ENCODE measurements around the gene COMMD7. TPM values are rescaled to one million over a fixed set of nuclear protein-coding genes. Genes with fewer than 3 reads are reported as not detected.
"Not testable (repeated sequence)": the region's sequence is repeated elsewhere in the genome, so short reads cannot be mapped to it uniquely, and the experiment has no call there.

The COMMD7 gene
- total and polyA plus RNA-seq, 7 donors: 15.9 to 55.4 (median 41.0) TPM

DNA sequence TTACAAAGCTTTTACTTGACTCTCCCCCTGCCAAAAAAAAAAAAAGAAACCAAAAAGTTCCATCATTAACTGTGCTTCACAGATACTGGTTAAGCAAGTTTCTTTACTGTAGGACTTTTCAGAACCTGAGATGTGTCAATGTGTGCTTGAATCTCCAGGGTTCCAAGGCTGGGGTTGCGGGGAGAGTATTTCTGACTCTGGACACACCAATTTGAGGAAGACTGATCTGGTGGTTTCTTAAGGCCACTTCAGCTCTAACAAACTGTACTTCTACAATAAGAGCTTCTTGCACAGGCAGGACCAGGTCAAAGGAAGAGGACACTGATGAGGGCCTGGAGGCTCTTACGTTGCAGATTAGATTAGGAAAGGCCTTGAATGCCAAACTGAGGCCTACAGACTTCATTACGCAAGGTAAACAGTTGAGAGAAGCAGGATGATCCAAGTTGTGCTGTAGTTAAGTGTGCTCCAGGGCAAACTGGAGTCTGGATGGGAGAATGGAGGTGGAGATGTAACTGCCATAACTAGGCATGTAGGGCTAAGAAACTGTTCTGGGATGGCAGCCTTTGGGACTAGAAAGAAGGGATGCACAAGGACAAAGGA, 24.4 kb downstream of the COMMD7 start:
- Histone ChIP-seq H3K9me3 (no peaks in the 10 kb centered on the region), H3K4me1 (no peaks in the 10 kb centered on the region), H3K27me3 (ENCODE audit: insufficient read depth in 3 of 3, low read length in 2 of 3) (no peaks in the 10 kb centered on the region), H3K27ac (no peak overlapping the region), H3K4me3 (no peak overlapping the region), H3K36me3 (ENCODE audit: insufficient read depth in 1 of 2, low read depth in 1 of 2) (peaks cover 0 to 41% of the 10 kb centered on the region in 2 donors)
- no peak for DNase-seq
- intact Hi-C loops (cut with DNase I): no loop called here
- no peak for ATAC-seq
- 65 to 87% (median 86%) methylated on average over 3 of the region's 3 CpGs for WGBS, 3 donors
- TF ChIP-seq, protein P1, sequence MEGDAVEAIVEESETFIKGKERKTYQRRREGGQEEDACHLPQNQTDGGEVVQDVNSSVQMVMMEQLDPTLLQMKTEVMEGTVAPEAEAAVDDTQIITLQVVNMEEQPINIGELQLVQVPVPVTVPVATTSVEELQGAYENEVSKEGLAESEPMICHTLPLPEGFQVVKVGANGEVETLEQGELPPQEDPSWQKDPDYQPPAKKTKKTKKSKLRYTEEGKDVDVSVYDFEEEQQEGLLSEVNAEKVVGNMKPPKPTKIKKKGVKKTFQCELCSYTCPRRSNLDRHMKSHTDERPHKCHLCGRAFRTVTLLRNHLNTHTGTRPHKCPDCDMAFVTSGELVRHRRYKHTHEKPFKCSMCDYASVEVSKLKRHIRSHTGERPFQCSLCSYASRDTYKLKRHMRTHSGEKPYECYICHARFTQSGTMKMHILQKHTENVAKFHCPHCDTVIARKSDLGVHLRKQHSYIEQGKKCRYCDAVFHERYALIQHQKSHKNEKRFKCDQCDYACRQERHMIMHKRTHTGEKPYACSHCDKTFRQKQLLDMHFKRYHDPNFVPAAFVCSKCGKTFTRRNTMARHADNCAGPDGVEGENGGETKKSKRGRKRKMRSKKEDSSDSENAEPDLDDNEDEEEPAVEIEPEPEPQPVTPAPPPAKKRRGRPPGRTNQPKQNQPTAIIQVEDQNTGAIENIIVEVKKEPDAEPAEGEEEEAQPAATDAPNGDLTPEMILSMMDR (IDR thresholded peaks at IDR 0.05): no peak

DNA sequence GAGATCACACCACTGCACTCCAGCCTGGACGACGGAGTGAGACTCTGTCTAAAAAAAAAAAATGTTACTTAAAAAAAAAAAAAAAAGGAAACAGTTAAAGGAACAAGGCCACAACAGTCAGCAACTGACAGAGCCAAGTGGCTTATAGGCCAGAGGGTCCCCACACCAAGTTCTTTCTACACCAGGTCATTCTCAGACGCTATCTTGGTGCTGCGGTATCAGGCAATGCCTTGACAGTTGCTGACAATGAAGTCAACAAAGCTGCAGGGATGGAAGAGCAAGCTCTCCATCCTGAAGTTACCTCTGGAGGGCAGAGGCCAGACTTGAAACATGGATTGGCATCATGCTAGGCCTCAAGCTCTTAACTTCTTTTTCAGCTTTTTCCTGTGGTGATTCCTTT, 31.9 kb downstream of the COMMD7 start:
- ATAC-seq (no peak), DNase-seq (no peak)
- Histone ChIP-seq H3K27me3 (ENCODE audit: insufficient read depth in 3 of 3, low read length in 2 of 3) (no peaks in the 10 kb centered on the region), H3K4me3 (no peak overlapping the region), H3K27ac (no peak overlapping the region), H3K9me3 (no peaks in the 10 kb centered on the region), H3K4me1 (no peaks in the 10 kb centered on the region), H3K36me3 (ENCODE audit: insufficient read depth in 1 of 2, low read depth in 1 of 2) (peaks cover 3 to 13% of the 10 kb centered on the region in 2 donors)
- 77 to 89% (median 85%) methylated on average over 4 of the region's 4 CpGs for WGBS, 3 donors
- TF ChIP-seq, protein P1 (IDR thresholded peaks at IDR 0.05): no peak
- intact Hi-C loops (cut with DNase I): no loop called here

DNA sequence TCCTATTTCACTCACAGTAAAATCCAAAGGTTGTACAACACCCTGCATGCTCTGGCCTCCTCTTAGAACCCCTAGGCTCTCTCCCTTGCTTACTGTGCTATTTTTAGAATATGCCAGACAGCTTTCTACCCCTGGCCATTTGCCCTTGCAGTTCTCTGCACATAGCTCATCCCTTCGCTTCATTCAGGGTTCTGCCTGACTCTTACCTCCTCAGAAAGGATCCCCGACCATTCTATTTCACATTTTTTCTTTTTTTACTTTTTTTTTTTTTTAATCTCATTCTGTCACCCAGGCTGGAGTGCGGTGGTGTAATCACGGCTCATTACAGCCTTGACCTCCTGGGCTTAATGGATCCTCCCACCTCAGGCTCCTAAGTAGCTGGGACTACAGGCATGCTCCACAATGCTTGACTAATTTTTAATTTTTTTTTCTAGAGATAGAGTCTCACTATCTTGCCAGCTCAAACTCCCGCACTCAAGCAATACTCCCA, 33.6 kb downstream of the COMMD7 start:
- peak; percentile 41 to 94 (median 68) for ATAC-seq
- H3K4me3 ChIP-seq: no peak overlapping the region
- no peaks in the 10 kb centered on the region for H3K27me3 ChIP-seq (ENCODE audit: insufficient read depth in 3 of 3, low read length in 2 of 3)
- no peaks in the 10 kb centered on the region for H3K4me1 ChIP-seq
- 48 to 77% (median 69%) methylated on average over 5 of the region's 5 CpGs for WGBS, 3 donors
- H3K27ac ChIP-seq: peak overlapping the region; percentile 41
- peaks cover 3 to 26% of the 10 kb centered on the region in 2 donors for H3K36me3 ChIP-seq (ENCODE audit: insufficient read depth in 1 of 2, low read depth in 1 of 2)
- no peaks in the 10 kb centered on the region for H3K9me3 ChIP-seq
- no peak for DNase-seq
- intact Hi-C loops (cut with DNase I): no loop called here
- TF ChIP-seq, protein P1 (IDR thresholded peaks at IDR 0.05): no peak

DNA sequence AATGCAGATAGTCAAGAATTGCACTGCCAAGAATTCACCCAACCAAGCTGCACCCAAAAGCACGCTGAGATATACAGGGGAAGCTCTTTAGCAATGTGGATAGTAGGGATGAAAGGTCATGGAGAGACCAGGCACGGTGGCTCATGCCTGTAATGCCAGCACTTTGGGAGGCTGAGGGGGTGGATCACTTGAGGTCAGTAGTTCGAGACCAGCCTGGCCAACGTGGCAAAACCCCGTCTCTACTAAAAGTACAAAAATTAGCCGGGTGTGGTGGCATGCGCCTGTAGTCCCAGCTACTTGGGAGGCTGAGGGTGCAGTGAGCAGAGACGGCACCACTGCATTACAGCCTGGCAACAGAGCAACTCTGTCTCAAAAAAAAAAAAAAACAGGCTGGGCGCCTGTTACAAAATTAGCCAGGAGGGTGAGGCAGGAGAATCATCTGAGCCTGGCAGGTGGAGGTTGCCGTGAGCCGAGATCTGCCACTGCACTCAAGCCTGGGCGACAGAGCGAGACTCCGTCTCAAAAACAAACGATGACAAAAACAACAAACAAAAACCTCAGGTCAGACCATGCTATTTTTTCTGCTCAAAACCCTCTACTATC, 34.1 kb downstream of the COMMD7 start:
- H3K4me3 ChIP-seq; DNase-seq; H3K4me1 ChIP-seq; H3K27me3 ChIP-seq (ENCODE audit: insufficient read depth in 3 of 3, low read length in 2 of 3); intact Hi-C loops (cut with DNase I); H3K9me3 ChIP-seq: not testable (repeated sequence)
- peak in 1 of 4 donors; percentile 37 for ATAC-seq
- WGBS, 3 donors: 64 to 82% (median 82%) methylated on average over 15 of the region's 15 CpGs
- Histone ChIP-seq H3K27ac (peak overlapping the region; percentile 41), H3K36me3 (ENCODE audit: insufficient read depth in 1 of 2, low read depth in 1 of 2) (peaks cover 3 to 29% of the 10 kb centered on the region in 2 donors)

DNA sequence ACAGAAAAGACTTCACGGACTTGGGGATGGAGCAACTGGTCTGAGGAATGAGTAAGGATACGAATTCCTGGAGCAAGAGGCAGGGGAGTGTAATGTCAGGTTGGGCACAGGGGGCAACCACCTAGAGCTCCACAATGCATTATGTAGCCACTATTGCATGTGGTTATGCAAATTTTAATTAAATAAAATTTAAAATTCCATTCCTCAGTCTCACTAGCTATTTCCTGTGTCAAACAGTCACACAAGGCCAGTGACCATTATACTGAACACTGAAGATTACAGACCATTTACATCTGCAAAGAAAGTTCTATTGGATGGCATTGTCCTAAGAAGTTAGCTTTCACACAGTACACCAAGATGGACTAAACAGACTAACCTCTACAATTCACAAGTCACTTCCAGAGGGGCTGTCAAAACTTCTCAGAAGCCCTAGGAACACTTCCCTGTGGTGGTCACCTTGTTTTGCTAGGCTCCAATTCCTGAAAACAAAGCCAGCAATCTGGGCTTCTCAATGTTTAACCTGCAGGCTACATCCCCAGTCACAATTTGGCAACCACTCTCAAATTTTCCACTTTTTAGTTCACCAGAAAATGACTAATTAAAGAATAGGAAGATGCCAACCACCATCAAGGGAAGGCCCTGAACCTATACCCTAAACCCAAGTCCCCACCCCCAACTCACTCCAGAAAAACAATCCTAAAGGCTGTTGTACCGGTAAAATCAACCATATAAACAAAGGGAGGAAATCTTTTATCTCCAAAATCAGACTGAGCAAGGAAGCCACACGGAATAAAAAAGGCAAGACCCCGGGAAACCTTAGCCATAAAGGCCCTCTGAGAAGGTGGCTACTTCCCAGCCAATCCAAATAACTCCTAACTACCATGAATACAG, 35.3 kb downstream of the COMMD7 start:
- Histone ChIP-seq H3K36me3 (ENCODE audit: insufficient read depth in 1 of 2, low read depth in 1 of 2) (peaks cover 3 to 38% of the 10 kb centered on the region in 2 donors), H3K27me3 (ENCODE audit: insufficient read depth in 3 of 3, low read length in 2 of 3) (no peaks in the 10 kb centered on the region), H3K4me1 (no peaks in the 10 kb centered on the region), H3K27ac (no peak overlapping the region), H3K9me3 (no peaks in the 10 kb centered on the region), H3K4me3 (no peak overlapping the region)
- intact Hi-C loops (cut with DNase I): no loop called here
- 73 to 81% (median 76%) methylated on average over 5 of the region's 5 CpGs for WGBS, 3 donors
- DNase-seq: no peak
- TF ChIP-seq, protein P1 (IDR thresholded peaks at IDR 0.05): no peak
- ATAC-seq: no peak

Data from psoas muscle (tissue), 8 donors.